Stimulated activated naive CD4-positive, alpha-beta T cell treated with Interleukin-2 at 50 U/mL for 16 hours (primary cell): Measurements from ENCODE around the gene NOL12.
"Not testable (repeated sequence)": the region's sequence is repeated elsewhere in the genome, so short reads cannot be mapped to it uniquely, and the experiment has no call there.

ENCODE experiments used
- DNase-seq: peaks from one replicate; lab custom pipeline; 2025; lab: John Stamatoyannopoulos, UW

The NOL12 gene

DNA sequence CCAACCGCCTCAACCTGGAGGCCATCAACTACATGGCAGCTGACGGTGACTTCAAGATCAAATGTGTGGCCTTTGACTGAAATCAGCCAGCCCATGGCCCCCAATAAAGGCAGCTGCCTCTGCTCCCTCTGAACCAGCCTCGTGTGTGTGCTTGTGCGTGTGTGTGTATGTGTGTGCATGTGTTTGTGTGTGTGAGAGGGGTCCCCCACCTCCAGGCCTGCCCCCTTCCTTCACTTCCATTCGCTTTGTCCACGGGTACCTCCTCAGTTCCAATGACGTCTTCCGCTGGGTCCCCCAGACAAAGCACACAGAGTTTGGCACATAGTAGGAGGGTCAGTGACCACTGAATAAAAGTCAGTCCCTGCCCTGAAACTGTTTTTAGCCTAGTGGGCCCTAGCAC is 6.5 kb upstream of the NOL12 start:
- no peak for DNase-seq

DNA sequence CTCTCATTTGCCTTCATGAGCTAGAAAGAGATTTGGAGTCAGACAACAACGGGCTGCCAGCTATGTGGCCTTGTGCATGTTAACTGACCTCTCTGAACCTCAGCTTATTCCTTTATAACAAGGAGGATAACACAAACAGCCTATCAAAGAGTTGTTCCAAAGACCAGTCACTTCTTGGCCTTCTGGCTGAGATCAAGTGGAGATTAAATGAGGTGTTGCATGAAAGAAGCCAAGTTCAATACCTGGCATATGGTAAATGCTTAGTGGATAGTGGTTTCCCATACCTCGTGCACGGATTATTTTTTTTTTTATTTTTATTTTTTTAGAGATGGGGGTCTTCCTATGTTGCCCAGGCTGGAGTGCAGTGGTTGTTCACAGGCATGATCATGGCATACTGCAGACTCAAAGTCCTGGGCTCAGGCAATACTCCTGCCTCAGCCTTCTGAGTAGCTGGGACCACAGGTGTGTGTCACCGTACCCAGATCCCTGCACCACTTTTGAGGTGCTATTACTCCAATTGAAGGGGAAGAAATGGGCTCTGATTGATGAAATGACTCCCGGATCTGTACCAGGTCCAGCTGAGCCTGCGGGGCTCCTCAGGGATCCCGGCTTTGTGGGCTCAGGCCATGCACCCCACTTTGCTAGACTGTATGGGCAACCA is 5.8 kb upstream of the NOL12 start:
- no peak for DNase-seq

DNA sequence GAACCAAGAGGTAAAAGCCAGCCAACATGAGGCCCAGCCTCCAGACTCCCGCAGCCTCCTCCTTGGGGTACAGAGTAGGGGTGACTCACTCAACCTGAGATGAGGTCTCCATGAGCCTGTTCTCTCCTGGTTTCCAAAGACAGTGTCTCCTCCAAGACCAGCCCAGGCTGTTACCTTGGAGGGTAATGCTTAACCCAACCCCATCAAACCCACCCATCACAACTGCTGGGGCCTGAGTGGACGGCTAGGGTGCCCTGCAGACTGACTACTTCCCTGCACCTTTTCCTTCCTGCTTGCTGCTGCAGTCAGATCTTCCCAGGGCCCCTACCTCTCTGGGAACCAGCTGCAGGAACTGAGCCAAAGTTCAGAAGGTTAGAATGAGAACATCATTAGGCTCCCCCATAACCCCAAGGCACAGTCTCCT is 5.1 kb upstream of the NOL12 start:
- DNase-seq = no peak

DNA sequence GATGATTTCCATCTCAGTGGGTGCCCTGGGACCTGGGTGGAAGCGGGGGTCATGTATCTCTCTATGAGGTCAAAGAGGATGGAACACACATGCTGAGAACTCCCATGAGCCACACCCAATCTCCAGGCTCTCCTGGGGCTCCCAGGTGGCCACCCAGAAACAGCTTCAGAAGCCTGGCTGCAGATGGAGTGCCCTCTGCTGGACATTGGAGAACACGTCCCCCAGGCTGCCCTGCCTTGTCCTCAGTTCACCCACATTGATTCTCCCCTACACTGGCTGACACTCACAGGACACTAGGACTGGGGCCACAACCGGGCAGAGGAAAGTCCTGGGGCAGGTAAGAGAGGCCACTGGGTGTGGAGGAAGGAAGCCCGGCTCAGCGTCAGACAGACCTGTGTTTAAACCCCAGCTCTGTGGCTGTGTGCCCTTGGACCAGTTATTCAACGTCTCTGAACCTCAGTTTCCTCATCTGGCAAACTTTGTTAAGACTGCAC is 4.5 kb upstream of the NOL12 start:
- peak; percentile 71 for DNase-seq

DNA sequence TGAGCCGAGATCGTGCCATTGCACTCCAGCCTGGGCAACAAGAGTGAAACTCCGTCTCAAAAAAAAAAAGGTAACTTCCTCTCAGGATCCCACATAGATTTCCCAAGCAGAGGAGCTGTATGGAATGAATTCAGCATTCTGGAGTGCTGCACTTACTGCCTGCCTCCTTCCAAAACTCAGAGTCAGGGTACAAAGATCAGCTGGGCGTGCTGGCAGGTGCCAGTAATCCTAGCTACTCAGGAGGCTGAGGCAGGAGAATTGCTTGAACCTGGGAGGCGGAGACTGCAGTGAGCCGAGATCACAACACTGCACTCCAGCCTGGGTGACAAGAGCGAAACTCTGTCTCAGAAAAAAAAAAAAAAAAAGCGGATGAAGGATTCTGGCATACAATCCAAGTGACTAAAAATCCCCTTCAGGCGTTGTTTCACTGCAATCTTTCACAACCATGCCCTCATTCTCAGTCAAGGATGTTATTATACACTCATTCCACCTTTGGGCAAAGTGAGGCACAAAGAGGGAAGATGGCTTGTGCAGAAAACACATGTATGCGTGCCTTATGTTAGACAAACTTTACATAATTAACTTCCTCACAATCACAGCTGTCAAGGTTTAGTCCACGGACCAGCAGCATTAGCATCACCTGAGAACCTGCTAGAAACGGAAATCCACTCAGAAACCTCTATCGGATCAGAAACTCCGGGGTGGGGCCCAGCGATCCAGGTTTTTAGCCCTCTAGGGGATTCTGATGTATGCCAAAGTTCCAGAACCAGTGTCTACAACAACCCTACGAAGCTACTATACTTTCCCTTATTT is 1.1 kb upstream of the NOL12 start:
- DNase-seq = no peak

DNA sequence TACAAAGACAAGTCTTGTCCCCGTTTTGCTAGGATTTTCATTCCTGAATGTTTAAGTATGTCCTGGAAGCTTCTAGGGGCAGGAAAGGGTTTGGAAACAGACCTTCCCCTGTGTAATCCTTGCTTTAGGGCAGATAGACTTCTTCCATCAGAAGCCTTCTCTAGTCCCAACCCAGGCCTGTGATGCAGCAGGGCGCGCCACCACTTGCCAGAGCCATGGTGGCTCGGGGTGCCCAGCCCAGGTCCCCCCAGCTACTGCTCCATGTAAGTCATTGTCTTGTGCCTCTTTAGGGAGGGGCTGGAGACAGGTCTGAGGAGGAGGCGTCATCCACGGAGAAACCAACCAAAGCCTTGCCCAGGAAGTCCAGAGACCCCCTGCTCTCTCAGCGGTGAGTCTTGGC is 4.3 kb downstream of the NOL12 start:
- DNase-seq = no peak

DNA sequence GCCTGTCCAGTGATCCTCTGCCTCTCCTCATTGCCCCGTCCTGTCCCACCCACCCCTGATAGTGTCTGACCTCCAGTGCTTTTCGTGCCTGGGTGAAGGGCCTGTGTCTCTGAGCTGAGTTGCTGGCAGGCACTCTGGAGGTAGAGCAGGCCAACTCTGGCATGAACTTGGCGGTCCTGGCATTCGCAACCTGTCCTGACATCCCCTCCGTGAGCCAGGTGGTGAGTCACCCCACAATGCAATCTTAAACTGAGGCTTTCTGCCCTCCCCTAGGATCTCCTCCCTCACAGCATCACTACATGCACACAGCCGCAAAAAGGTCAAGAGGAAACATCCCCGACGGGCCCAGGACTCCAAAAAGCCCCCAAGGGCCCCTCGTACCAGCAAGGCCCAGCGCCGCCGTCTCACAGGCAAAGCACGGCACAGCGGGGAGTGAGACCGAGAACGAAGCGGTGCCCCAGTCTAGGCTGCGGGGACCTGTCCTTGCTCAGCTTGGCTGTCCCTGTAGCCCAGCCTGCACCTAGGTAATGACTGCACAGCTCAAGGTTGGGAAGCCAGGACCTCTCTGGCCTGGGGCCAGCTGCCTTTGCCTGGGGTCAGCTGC is 4.9 kb downstream of the NOL12 start:
- DNase-seq = no peak

DNA sequence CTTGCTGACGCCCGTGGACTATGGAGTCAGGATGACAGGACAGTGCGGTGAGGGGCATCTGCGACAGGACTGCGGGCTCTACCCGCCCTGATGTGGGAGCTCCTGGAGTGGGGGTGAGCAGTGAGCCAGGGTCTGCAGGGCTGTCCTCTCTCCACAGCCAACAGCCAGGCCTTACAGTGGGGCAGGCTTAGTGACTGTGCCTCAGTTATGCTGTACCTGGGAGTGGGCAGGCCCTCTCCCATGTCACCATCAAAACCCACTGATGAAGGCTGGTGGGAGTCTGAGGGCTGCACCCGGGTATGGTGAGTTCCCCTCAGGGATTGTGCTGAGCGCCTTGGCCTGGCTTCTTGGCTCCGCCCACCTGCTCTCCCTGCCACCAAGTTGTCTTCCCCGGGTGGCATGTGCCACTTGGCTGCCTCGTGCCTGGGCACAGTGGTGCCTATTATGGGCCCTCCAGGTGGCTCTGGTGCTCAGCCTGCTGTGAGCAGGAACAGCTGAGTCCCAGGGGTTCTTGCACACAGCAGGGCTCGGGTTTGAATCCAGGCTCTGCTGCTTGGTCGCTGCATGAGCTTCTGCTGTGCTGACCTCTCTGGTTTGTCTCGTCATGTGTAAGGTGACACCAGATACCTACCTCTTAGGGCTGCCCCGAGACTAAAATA is 6.6 kb downstream of the NOL12 start:
- no peak for DNase-seq

DNA sequence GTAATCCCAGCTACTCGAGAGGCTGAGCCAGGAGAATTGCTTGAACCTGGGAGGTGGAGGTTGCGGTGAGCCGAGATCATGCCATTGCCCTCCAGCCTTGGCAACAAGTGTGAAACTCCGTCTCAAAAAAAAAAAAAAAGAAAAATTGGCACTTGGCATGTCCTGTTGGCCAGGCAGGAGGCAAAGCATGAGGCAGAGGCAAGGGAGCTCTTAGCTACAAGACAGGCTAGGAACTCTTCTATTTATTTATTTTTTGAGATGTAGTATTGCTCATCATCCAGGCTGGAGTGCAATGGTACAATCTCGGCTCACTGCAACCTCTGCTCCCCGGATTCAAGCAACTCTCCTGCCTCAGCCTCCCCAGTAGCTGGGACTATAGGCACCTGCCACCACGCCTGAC is 8.0 kb downstream of the NOL12 start:
- not testable (repeated sequence) for DNase-seq

DNA sequence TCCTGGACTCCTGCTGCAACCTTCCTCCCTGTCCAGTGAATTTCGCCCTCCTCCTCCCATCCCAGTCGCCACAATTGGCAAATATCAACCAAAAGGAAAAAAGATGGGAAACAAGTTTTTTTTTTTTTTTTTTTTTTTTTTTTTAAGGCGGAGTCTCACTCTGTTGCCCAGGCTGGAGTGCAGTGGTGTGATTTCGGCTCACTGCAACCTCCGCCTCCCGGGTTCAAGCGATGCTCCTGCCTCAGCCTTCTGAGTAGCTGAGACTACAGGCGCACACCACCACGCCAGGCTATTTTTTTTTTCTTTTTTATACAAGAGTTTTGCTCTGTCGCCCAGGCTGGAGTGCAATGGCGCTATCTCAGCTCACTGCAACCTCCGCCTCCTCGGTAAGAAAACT is 10.1 kb downstream of the NOL12 start:
- DNase-seq = not testable (repeated sequence)

DNA sequence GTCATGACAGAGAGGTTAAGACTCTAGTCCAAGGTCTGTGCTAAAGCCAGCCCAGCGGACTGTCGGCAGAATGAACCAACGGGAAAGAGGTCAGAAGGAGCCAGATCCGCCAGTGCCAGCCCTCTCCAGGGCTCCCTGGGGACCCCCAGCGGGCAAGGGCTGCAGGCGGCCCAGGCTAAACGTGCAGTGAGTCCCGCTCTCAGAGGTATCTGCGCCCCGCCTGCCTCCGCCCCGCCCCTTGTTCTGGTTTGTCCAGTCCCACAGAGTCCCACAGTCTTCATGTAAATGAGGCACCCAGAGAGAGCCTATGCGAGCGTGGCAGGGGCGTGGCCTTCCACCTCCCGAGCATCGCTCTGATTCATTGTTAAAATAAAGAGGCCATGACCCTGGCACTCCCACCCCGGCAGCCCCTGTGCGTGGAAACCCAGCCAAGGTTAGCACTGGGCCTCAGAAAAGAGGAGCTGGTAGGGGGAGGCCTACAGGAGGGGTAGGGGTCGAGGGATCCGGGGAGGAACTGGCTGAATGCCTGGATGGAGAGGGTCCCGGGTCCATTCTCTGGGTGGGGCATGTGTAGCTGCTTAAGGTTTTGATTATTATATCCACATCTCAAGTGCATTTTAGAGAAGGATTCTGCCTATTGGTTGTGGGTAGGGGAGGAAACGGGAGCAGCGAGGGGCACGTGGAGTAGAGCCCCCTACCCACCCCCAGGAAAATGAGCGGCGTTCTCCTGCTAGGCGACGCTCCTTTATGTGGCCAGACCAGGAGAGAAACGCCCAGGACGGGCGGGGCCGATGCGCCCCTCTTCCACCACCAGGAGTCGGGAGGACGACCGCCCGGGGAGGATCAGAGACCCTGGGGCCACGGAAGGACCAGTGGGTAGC is 10.8 kb downstream of the NOL12 start, which contains the start of gene TRIOBP:
Gene TRIOBP, plus strand, starts transcription at position 392 of the 881 bp plus-strand sequence. CDS start 4,318 bp downstream, outside the sequence.
- peak; percentile 88 for DNase-seq

DNA sequence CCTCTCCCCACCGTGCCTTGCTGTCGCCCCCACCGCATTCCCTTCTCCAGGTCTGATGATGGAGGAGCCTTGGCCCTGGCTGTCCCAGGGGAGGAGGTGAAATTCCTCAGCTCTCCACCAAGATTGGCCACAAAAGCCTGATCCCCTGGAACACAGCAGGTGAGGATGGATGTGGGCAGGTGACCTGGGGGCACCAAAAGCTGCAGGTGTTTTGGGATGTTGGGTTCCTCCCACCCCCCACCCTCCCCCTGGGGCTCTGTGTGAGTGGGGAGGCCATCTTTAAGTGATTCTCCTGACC is 11.3 kb downstream of the NOL12 start:
- no peak for DNase-seq

DNA sequence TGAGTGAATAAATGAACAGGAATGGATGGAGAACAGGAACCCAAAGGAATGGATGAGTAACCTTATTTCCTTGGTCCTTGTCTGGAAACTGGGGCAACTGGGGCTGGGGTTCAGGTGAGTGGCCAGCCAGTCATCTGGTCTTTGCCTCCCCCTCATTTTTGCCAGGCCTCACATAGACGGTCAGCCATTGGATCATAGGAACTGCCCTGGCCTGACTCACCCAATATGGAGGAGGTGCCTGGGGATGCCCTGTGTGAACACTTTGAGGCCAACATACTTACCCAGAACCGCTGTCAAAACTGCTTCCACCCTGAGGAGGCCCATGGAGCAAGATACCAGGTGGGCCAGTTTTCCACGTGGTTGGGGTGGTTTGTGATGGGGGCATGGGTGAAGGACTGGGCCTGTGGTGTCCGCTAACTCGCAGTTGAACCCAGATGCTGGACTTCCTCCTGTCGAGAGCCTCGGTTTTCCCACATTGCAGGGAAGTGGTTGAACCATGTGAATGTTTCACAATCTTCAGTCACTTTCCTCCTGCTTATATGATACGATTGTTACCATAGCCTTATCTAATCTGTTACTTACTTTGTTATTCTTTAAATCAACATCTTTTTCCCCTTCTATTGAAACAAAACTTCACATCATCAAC is 15.1 kb downstream of the NOL12 start:
- no peak for DNase-seq

DNA sequence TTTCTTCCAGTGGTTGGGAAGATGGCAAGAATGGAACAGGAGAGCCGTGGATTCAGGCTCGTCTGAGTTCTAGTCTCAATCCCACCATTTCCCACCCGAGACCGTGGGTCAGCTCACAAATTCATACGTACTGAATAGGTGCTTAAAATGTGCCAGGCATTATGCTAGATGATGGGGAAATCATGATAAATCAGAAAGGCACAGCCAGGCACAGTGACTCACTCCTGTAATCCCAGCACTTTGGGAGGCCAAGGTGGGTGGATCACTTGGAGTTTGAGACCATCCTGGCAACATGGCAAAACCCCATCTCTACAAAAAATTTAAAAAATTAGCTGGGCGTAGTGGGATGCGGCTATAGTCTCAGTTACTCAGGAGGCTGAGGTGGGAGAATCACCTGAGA is 17.8 kb downstream of the NOL12 start:
- no peak for DNase-seq

DNA sequence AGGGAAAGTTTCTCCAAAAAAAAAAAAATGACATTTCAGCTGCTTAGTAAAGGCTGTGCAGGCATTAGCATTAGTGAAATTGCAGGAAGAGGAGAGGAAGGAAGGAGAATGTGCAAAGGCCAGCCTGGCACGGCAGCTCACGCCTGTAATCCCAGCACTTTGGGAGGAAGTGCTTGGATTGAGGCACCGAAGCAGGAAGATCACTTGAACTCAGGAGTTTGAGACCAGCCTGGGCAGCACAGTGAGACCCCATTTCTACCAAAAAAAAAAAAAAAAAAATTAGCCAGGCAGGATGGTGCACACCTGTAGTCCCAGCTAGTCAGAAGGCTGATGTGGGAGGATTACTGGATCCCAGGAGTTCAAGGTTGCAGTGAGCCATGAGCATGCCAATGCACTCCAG is 18.5 kb downstream of the NOL12 start:
- DNase-seq = no peak

DNA sequence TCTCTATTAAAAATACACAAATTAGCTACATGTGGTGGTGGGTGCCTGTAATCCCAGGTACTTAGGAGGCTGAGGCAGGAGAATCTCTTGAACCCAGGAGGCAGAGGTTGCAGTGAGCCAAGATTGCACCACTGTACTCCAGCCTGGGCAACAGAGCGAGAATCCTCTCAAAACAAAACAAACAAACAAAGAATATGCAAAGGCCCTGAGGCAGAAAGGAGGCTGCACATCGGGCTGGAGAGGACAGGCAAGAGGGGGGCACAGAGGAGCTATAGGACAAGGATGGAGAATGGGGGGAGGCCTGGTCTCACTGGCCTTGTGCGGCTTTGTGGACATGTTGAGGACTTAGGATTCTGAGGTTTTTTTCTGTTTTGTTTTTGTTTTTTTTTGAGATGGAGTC is 19.1 kb downstream of the NOL12 start:
- DNase-seq = no peak

DNA sequence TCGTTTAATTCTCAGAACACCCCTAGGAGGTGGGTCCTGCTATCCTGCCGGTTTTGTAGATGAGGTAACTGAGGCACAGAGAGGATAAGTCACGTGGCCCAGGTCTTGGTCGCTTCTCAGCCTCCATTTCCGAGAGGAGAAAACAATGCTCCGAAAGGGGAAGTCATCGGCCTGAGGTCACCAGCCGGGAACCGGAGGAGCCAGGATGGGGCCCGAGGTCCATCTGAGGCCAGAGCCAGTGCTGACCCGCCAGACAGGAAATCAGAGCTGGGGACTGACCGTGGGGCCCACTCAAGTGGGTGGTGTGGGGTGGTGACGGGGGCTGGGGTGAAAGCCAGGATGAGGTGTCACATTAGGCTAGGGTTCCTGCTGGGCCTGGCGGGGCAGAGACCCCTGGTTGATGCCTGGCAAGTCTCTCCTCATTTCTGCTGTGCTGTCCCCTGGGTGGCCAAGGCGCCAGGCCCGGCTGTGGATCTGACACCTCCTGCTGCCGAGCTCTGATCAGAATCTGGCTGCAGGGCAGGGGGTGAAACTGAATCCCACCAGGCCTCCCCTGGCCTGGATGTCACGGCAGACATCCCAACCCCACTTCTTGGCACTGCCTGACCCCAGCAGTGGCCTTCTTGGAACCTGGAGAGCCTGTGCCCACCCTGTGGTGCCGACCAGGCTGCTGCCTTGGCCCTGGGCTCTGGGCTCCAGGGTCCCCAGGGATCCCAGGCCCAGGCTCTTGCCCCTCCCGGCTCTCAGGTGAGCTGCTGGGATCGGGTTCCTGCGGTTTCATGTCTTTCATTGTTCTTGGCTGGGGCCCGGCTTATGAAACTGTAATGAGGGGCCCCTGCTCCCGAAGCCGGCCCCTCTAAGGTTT is 22.7 kb downstream of the NOL12 start:
- no peak for DNase-seq

DNA sequence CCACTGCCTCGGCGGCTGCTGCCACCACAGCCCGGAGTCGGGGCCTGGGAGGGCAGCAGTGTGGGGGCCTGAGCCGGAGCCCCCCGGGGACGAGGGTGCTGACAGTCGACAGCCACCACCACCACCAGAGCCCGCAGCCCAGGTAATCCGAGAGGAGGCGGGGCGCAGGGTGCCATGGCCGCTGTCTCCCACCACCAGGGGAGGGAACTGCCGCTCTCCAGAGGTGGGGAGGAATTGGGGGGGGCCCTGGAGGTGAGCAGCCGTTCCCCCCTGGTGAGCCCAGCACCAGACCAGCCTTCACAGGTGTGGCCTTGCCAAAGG is 23.3 kb downstream of the NOL12 start:
- no peak for DNase-seq

DNA sequence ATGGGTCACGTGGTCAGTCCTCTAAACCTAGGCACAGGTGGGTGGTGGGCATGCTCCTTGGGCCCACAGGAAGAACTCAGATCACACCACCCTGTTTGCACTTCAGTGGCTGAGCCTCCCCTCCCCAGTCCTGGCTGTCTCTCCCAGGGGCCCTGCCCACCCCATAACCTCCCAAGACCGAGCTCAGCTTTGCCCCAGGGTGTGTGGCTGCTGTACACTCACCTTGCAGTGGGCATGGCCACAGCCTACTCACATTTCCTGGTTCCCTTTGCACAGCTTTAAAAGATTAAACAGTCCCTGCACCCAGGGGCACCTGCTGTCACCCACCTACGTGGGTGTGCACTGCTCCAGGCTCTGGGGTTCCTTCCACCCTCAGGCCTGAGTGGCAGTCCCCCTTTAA is 24.5 kb downstream of the NOL12 start:
- no peak for DNase-seq

DNA sequence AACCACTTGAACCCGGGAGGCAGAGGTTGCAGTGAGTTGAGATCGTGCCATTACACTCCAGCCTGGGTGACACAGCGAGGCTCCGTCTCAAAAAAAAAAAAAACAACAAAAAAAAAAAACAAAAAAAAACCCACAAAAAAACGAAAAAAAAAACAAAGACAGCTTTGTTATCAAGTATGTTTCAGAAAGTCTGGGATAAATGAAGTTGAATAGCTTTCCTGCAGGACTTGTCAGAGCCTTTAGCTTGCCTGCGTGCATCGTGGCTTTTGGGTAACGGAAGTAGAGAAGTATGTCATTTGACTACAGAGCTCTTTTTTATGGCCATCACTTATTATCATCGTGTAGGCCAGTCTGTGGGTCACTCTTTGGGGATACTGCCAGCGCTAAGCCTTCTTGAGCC is 25.3 kb downstream of the NOL12 start:
- DNase-seq = no peak
